Measurements from ENCODE around the gene DENND6A.

DENND6A gene

DNA sequence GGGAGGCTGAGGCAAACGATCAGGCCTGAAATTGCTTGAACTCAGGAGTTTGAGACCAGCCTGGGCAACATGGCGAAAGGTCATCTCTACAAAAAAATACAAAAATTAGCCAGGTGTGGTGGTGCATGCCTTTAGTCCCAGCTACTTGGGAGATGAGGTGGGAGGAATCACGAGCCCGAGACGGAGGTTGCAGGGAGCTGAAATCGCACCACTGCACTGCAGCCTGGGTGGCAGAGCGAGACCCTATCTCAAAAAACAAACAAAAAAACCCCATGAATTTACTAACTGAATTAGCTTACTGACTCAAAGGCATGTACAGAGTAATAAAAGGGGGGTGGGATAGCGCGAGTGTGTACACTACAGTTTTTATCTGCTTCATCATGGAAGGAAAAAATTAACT is 115.1 kb downstream of the DENND6A start:
- in situ Hi-C loops (cut with MboI; ENCODE audit: low sequenced_read_pairs), result no loop called here

DNA sequence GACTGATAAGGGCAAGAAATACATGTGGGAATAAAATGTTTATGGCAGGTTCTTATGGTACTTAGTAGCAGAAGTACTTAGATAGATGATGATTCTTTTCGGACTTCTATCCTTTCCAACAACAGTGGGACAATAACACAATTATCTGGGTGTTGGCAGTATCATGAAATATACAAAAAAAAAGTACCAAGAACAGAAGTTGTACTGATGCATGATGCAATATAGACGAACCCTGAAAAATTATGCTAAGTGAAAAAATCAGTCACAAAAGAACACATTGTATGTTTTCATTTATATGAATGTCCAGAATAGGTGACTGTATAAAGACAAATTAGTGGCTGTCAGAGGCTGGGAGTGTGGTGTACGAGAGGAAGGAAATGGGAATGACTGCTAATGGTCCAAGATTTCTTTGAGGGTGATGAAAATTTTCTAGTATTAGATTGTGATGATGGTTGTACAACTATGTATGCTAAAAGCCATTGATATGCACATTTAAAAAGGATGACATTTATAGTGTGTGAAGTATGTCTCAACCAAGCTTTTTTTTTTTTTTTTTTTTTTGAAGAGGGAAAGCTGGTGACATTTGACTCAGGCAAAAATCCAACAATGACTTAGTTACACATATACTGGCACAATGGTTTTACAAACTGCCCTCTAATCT is 116.8 kb downstream of the DENND6A start:
- in situ Hi-C loops (cut with MboI; ENCODE audit: low sequenced_read_pairs), result no loop called here
